CD4-positive, alpha-beta T cell treated with Interleukin-6 at 100 ng/mL for 8 hours (primary cell): ENCODE data around the gene NRIP3.
A peak's percentile ranks its signal among the peaks of the same experiment; 100 is the strongest.
"Not testable (repeated sequence)": the region's sequence is repeated elsewhere in the genome, so short reads cannot be mapped to it uniquely, and the experiment has no call there.

ENCODE experiments used
- DNase-seq: peaks from one replicate; pipeline ENCODE4 v3.0.0-alpha.2; 2020; ENCODE audit warnings: mixed read lengths, low spot score

NRIP3 gene

DNA sequence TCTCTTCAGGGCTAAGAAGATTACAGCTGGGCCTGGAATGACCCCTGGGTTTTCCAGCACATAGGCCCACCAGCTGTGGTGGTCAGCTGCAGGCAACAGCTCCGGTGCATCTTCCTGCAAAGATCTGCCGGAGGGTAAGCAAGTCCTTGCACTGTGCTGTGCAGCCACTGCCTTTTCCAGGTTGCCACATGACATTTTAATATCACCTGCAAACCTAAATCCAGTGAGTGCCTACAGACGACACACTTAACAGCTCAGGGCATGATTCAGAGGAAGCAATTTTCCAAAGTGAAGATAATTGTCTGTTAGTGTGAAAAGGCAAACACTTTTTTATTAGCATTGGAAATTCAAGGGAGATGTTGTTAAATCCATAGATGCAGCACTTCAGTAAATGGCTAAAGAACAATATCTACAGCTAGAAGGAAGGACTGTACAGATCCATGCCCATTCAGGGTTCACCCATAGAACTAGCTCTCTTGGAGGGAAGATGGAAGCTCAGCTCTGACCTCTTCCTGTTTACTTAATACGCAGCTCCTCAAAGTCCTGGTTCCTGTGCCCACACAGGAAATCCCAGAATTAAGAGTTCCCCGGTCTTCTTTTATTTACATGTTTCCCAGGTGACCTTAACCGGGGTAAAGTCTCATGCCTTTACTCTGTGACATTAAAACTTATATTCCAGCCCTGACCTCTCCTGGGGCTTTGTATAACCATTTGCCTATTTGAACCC lies 13.3 kb upstream of the NRIP3 start:
- no peak for DNase-seq

- peak; percentile 63 for DNase-seq
Measured at GRCh38 chr11:9015677-9016076, 11.9 kb upstream of the NRIP3 start.

- no peak for DNase-seq
Measured at GRCh38 chr11:9014826-9015225, 11.0 kb upstream of the NRIP3 start.

DNA sequence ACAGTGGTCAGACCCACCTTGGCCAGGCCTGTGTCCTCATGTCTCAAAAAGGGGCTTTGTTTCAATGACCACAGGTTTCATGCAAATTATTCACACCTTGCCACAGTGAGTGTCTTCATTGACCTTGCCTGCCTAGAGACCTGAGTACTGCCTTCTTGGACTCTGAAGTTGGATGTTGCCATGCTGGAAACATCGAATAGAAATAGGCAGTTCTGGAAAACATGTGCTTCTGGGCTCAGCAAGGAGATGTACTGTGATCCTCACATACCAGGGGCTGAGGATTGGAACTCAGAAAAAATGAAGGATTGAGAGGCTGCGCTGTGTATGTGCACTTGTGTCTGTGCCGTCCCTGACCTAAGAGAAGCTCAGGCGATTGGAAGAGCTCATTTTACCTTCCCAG lies 9.6 kb upstream of the NRIP3 start:
- DNase-seq: no peak

GRCh38 chr11:9009538-9009937 lies 5.7 kb upstream of the NRIP3 start:
- not testable (repeated sequence) for DNase-seq

DNA sequence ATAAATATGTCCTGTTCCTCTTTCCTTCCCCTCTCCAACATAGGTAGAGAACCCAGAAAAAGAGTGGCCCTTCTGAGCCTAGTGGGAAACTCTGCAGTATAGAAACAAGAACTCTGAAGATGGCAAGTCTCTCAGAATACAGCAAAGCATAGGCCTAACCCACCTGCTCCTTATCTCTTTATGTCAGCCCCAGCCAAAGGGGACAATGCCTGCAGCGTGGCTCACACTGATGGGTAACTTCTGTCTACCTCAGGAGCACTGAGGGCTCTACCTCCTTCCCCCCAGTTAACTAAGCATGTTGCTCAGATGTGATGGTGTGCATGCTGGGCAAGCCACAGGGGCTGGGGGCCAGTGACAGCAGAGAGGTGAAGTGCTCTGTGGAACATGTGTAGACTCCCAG lies 4.9 kb upstream of the NRIP3 start:
- DNase-seq: no peak

GRCh38 chr11:9008011-9008550 lies 4.3 kb upstream of the NRIP3 start:
- no peak for DNase-seq

- no peak for DNase-seq
Measured at GRCh38 chr11:9005087-9005486, 1.3 kb upstream of the NRIP3 start.

GRCh38 chr11:9004183-9004926 lies 554 bp upstream of the NRIP3 start:
- DNase-seq: peak; percentile 9

GRCh38 chr11:9002920-9003572 lies 755 bp downstream of the NRIP3 start:
- DNase-seq: no peak

GRCh38 chr11:9001736-9002135 lies 2.1 kb downstream of the NRIP3 start:
- DNase-seq: peak; percentile 37

DNA sequence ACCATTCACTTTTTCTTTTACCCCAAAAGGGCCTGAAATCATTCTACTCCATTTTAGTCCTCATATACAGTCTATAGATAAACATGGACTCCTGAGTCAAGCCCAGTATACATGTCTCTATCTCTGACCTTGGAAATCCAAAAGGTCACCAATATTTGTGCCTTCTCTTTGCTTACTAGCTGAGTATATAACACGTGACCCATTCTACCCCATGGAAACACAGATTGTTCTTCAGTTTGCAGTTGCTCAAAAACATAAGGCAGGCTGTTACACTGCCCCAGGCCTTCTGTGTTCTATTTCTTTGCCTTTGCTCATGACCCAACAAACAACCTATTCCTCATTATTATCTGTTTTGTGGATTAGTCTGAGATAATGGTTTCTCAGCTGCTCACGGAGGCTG lies 5.8 kb downstream of the NRIP3 start:
- DNase-seq: no peak

DNA sequence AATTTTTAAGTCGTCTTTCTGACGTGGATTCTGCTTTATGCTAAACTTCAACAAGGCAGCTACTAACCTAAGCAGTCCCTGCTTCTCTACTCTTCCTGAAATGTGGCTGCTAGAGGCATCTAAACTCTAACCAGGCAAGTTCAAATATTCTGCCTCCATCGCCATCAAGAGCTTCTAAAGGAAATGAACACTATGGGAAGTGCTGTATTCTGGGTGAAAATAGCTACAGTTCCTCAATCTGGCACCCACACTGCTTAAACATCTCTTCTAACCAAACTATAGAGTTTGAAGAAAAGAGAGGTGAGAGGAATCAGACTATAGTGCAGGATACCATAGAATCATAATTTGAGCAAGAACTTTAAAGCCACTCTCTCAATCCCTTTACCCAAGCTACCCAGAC lies 6.3 kb downstream of the NRIP3 start:
- DNase-seq: no peak

- DNase-seq: no peak
Measured at GRCh38 chr11:8989453-8989852, 14.3 kb downstream of the NRIP3 start.

GRCh38 chr11:8988329-8989234 lies 15.2 kb downstream of the NRIP3 start:
- no peak for DNase-seq

- DNase-seq: no peak
Measured at GRCh38 chr11:8987446-8987845, 16.4 kb downstream of the NRIP3 start.

DNA sequence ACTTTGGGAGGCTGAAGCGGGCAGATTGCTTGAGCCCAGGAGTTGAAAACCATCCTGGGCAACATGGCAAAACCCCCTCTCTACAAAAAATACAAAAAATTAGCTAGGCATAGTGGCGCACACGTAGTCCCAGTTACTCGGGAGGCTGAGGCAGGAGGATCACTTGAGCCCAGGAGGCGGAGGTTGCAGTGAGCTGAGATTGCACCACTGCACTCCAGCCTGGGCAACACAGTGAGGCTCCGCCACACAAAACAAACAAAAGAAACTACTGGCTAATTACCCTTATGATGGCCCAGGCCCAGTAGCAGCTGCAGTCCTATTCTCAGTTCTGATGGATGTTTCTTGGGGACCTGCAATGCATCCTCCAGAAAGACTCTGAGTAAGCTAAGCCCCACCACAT lies 17.0 kb downstream of the NRIP3 start:
- DNase-seq: not testable (repeated sequence)

GRCh38 chr11:8985462-8985861 lies 18.3 kb downstream of the NRIP3 start:
- no peak for DNase-seq

GRCh38 chr11:8983552-8983951 lies 20.2 kb downstream of the NRIP3 start:
- no peak for DNase-seq

- DNase-seq: no peak
Measured at GRCh38 chr11:8980485-8980884, 23.3 kb downstream of the NRIP3 start.

DNA sequence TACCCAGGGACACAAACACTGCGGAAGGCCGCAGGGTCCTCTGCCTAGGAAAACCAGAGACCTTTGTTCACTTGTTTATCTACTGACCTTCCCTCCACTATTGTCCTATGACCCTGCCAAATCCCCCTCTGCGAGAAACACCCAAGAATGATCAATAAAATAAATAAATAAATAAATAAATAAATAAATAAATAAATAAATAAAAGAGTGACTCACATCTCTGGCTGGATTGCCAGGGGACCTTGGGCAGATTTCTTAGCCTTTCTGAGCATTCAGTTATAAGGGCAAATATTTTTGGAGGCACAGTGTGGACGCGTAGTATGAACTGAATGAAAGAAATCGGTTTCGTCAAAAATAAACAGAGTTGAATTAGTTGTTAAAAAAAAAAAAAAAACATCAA lies 24.4 kb downstream of the NRIP3 start:
- not testable (repeated sequence) for DNase-seq

DNA sequence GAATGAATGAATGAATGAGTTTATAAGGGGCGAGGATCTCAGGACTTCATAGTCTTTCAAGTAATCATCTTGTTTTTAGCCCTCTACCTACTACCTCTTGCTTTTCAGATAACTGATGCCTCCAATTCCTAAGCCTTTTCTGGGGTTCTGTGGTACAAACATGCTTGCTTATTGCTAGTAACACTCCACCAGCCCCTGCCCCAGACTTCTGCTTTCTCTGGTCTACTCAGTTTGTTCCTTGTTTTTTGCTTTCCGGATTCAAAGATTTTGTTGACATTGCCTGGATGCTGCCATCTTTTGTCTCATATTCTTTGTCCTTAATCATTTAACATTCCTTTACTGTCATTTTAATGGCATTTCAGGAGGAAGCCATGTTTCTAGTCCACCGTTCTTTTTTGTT lies 30.7 kb downstream of the NRIP3 start:
- DNase-seq: no peak
